ENCODE measurements around the gene UBE2L3. TPM values are rescaled to one million over a fixed set of nuclear protein-coding genes. Genes with fewer than 3 reads are reported as not detected.
A peak's percentile ranks its signal among the peaks of the same experiment; 100 is the strongest.
"Not testable (repeated sequence)": the region's sequence is repeated elsewhere in the genome, so short reads cannot be mapped to it uniquely, and the experiment has no call there.

The UBE2L3 gene
- polyA plus RNA-seq, 4 donors, result 54.0 to 82.1 (median 64.7) TPM

DNA sequence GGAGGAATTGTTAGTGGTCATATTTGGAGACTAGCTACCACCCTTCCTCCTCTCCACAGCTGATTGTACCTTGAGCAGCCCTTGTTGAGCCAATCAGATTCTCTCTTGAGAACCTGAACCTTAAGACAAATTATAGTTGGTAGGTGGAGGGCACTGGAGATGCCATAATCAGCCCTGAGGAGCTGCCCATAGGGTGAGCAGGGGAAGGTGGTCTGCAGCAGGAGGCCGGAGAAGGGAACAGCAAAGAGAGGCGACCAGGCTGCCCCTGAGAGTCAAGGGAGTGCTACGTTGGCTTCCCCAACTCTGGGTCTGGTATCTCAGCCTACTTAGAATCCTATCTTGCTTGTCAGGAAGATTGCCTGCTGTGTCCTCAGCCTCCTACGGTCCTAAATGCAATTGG lies 71.8 kb downstream of the UBE2L3 start:
- WGBS, 3 donors, result 81 to 87% (median 83%) methylated on average over 4 of the region's 4 CpGs
- FAIRE-seq, result no peak

DNA sequence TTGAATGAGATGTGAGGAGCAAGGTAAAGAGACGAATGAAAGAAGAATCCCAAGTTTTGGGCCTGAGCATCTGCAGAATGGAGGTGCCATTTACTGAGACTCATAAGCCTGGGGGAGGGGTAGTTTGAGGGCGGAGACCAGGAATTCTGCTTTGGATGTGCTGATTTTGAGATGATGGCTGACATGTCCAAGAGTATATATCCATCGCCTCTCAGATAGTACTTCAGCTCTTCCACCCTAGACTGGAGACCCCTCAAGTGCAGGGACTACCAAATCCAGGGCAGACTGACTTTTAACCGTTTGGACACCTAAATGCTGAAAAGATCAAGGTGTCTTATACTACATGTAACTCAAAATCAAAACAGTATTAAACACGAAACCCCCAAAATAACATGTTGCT lies 73.3 kb downstream of the UBE2L3 start:
- Histone ChIP-seq H3K9me3 (ENCODE audit: control insufficient read depth in 2 of 2, insufficient read depth in 1 of 2, low read depth in 1 of 2, low read length in 1 of 2) (no peaks in the 10 kb centered on the region), H3K27me3 (ENCODE audit: control insufficient read depth in 3 of 3, insufficient read depth in 3 of 3, low read length in 3 of 3) (no peaks in the 10 kb centered on the region), H3K27ac (ENCODE audit: low read depth in 1 of 3, low read length in 2 of 3) (peak overlapping the region in 1 of 3 donors; percentile 75), H3K4me1 (ENCODE audit: control insufficient read depth in 3 of 3, insufficient read depth in 2 of 3, low read depth in 1 of 3, low read length in 2 of 3) (peaks cover 0 to 15% (median 6%) of the 10 kb centered on the region in 3 donors), H3K36me3 (ENCODE audit: control insufficient read depth in 3 of 3, insufficient read depth in 2 of 3, low read depth in 1 of 3, low read length in 3 of 3) (peaks cover 0 to 25% (median 0%) of the 10 kb centered on the region in 3 donors), H3K4me3 (ENCODE audit: low read depth in 1 of 3, low read length in 3 of 3) (no peak overlapping the region)
- no peak for FAIRE-seq
- no peak for DNase-seq
- 86 to 90% (median 87%) methylated on average over 5 of the region's 5 CpGs for WGBS, 3 donors

More for the DNA sequence above, 71.8 kb downstream of the UBE2L3 start:
- Histone ChIP-seq H3K9me3 (ENCODE audit: control insufficient read depth in 2 of 2, insufficient read depth in 1 of 2, low read depth in 1 of 2, low read length in 1 of 2) (no peaks in the 10 kb centered on the region), H3K27me3 (ENCODE audit: control insufficient read depth in 3 of 3, insufficient read depth in 3 of 3, low read length in 3 of 3) (no peaks in the 10 kb centered on the region), H3K4me3 (ENCODE audit: low read depth in 1 of 3, low read length in 3 of 3) (no peak overlapping the region), H3K27ac (ENCODE audit: low read depth in 1 of 3, low read length in 2 of 3) (no peak overlapping the region), H3K4me1 (ENCODE audit: control insufficient read depth in 3 of 3, insufficient read depth in 2 of 3, low read depth in 1 of 3, low read length in 2 of 3) (peaks cover 0 to 15% (median 6%) of the 10 kb centered on the region in 3 donors), H3K36me3 (ENCODE audit: control insufficient read depth in 3 of 3, insufficient read depth in 2 of 3, low read depth in 1 of 3, low read length in 3 of 3) (peaks cover 0 to 13% (median 0%) of the 10 kb centered on the region in 3 donors)
- no peak for DNase-seq

- peak overlapping the region in 2 of 3 donors; percentile 52 to 54 for H3K4me3 ChIP-seq (ENCODE audit: low read depth in 1 of 3, low read length in 3 of 3)
- 7 to 11% (median 10%) methylated on average over 9 of the region's 9 CpGs for WGBS, 3 donors
- H3K9me3 ChIP-seq (ENCODE audit: control insufficient read depth in 2 of 2, insufficient read depth in 1 of 2, low read depth in 1 of 2, low read length in 1 of 2), result no peaks in the 10 kb centered on the region
- DNase-seq (peak in 1 of 2 donors; percentile 54), FAIRE-seq (no peak)
- H3K27ac ChIP-seq (ENCODE audit: low read depth in 1 of 3, low read length in 2 of 3), result peak overlapping the region; percentile 37 to 75 (median 68)
- H3K27me3 ChIP-seq (ENCODE audit: control insufficient read depth in 3 of 3, insufficient read depth in 3 of 3, low read length in 3 of 3), result no peaks in the 10 kb centered on the region
- H3K4me1 ChIP-seq (ENCODE audit: control insufficient read depth in 3 of 3, insufficient read depth in 2 of 3, low read depth in 1 of 3, low read length in 2 of 3), result peaks cover 0 to 15% (median 6%) of the 10 kb centered on the region in 3 donors
- peaks cover 0 to 29% (median 0%) of the 10 kb centered on the region in 3 donors for H3K36me3 ChIP-seq (ENCODE audit: control insufficient read depth in 3 of 3, insufficient read depth in 2 of 3, low read depth in 1 of 3, low read length in 3 of 3)
Measured at GRCh38 chr22:21641417-21641788, 73.9 kb downstream of the UBE2L3 start.

GRCh38 chr22:21641789-21642583 lies 74.5 kb downstream of the UBE2L3 start, which contains the start of gene SDF2L1:
Gene SDF2L1 (plus strand): TSS chr22:21642302. CDS start chr22:21642337, 35 bp downstream.
- H3K27me3 ChIP-seq (ENCODE audit: control insufficient read depth in 3 of 3, insufficient read depth in 3 of 3, low read length in 3 of 3), result no peaks in the 10 kb centered on the region
- H3K36me3 ChIP-seq (ENCODE audit: control insufficient read depth in 3 of 3, insufficient read depth in 2 of 3, low read depth in 1 of 3, low read length in 3 of 3), result peaks cover 0 to 35% (median 0%) of the 10 kb centered on the region in 3 donors
- peak within 1 kb of the TSS; percentile 75 to 84 (median 75) for H3K27ac ChIP-seq (ENCODE audit: low read depth in 1 of 3, low read length in 2 of 3)
- H3K4me3 ChIP-seq (ENCODE audit: low read depth in 1 of 3, low read length in 3 of 3), result peak within 1 kb of the TSS; percentile 73 to 82 (median 80)
- FAIRE-seq (no peak), DNase-seq (peak; percentile 99)
- WGBS, 3 donors, result 0 to 1% (median 0%) methylated on average over 62 to 76 of the region's 76 CpGs
- no peaks in the 10 kb centered on the region for H3K9me3 ChIP-seq (ENCODE audit: control insufficient read depth in 2 of 2, insufficient read depth in 1 of 2, low read depth in 1 of 2, low read length in 1 of 2)
- H3K4me1 ChIP-seq (ENCODE audit: control insufficient read depth in 3 of 3, insufficient read depth in 2 of 3, low read depth in 1 of 3, low read length in 2 of 3), result peaks cover 0 to 15% (median 6%) of the 10 kb centered on the region in 3 donors

- H3K4me3 ChIP-seq (ENCODE audit: low read depth in 1 of 3, low read length in 3 of 3), result peak overlapping the region; percentile 73 to 82 (median 80)
- H3K4me1 ChIP-seq (ENCODE audit: control insufficient read depth in 3 of 3, insufficient read depth in 2 of 3, low read depth in 1 of 3, low read length in 2 of 3), result peaks cover 0 to 15% (median 6%) of the 10 kb centered on the region in 3 donors
- H3K27ac ChIP-seq (ENCODE audit: low read depth in 1 of 3, low read length in 2 of 3), result peak overlapping the region; percentile 72 to 84 (median 75)
- FAIRE-seq, result no peak
- no peaks in the 10 kb centered on the region for H3K9me3 ChIP-seq (ENCODE audit: control insufficient read depth in 2 of 2, insufficient read depth in 1 of 2, low read depth in 1 of 2, low read length in 1 of 2)
- peak; percentile 72 to 81 for DNase-seq
- peaks cover 0 to 40% (median 0%) of the 10 kb centered on the region in 3 donors for H3K36me3 ChIP-seq (ENCODE audit: control insufficient read depth in 3 of 3, insufficient read depth in 2 of 3, low read depth in 1 of 3, low read length in 3 of 3)
- no peaks in the 10 kb centered on the region for H3K27me3 ChIP-seq (ENCODE audit: control insufficient read depth in 3 of 3, insufficient read depth in 3 of 3, low read length in 3 of 3)
- 0 to 1% (median 1%) methylated on average over 37 to 56 of the region's 56 CpGs for WGBS, 3 donors
Measured at GRCh38 chr22:21642584-21643448, 75.3 kb downstream of the UBE2L3 start.

DNA sequence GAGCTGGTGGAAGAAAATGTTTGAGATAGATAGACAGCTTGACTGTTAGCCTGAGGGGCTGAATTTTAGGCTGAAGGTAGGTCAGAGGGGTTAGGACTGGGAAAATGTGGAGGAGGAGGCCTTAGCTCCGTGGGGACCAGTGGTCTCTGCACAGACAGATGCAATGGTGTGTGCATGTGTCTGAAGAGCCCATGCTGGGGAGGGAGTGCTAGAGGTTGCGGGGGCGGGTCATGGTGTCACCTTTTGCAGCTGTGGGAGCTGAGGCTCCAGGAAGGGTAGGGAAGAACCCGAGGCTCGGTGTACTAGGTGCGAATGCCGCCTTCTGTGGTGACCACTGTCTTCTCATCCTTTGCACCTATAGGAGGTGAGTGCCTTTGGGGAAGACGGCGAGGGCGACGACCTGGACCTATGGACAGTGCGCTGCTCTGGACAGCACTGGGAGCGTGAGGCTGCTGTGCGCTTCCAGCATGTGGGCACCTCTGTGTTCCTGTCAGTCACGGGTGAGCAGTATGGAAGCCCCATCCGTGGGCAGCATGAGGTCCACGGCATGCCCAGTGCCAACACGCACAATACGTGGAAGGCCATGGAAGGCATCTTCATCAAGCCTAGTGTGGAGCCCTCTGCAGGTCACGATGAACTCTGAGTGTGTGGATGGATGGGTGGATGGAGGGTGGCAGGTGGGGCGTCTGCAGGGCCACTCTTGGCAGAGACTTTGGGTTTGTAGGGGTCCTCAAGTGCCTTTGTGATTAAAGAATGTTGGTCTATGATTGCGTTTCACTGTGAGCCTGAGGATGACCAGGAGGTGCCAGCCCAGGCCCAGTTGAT lies 76.2 kb downstream of the UBE2L3 start:
- 88 to 93% (median 91%) methylated on average over 20 to 22 of the region's 22 CpGs for WGBS, 3 donors
- FAIRE-seq, result no peak

DNA sequence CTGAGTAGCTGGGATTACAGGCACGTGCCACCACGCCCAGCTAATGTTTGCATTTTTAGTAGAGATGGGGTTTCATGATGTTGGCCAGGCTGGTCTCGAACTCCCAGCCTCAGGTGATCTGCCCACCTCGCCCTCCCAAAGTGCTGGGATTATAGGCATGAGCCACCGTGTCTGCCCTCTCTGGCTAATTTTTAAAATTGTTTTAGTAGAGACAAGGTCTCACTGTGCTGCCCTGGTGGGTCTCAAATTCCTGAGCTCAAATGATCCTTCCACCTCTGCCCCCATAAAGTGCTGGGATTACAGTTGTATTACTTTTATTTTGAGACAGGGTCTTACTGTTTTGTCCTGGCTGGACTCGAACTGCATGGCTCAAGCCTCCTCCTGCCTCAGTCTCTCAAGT lies 78.0 kb downstream of the UBE2L3 start:
- FAIRE-seq; H3K27me3 ChIP-seq (ENCODE audit: control insufficient read depth in 3 of 3, insufficient read depth in 3 of 3, low read length in 3 of 3); H3K27ac ChIP-seq (ENCODE audit: low read depth in 1 of 3, low read length in 2 of 3); H3K9me3 ChIP-seq (ENCODE audit: control insufficient read depth in 2 of 2, insufficient read depth in 1 of 2, low read depth in 1 of 2, low read length in 1 of 2); DNase-seq; H3K4me3 ChIP-seq (ENCODE audit: low read depth in 1 of 3, low read length in 3 of 3): not testable (repeated sequence)
- Histone ChIP-seq H3K4me1 (ENCODE audit: control insufficient read depth in 3 of 3, insufficient read depth in 2 of 3, low read depth in 1 of 3, low read length in 2 of 3) (peaks cover 0 to 15% (median 6%) of the 10 kb centered on the region in 3 donors), H3K36me3 (ENCODE audit: control insufficient read depth in 3 of 3, insufficient read depth in 2 of 3, low read depth in 1 of 3, low read length in 3 of 3) (peaks cover 0 to 56% (median 0%) of the 10 kb centered on the region in 3 donors)
- 87 to 92% (median 90%) methylated on average over 6 of the region's 6 CpGs for WGBS, 3 donors

More for the DNA sequence above, 76.2 kb downstream of the UBE2L3 start:
- no peaks in the 10 kb centered on the region for H3K27me3 ChIP-seq (ENCODE audit: control insufficient read depth in 3 of 3, insufficient read depth in 3 of 3, low read length in 3 of 3)
- H3K27ac ChIP-seq (ENCODE audit: low read depth in 1 of 3, low read length in 2 of 3), result no peak overlapping the region
- peaks cover 0 to 15% (median 6%) of the 10 kb centered on the region in 3 donors for H3K4me1 ChIP-seq (ENCODE audit: control insufficient read depth in 3 of 3, insufficient read depth in 2 of 3, low read depth in 1 of 3, low read length in 2 of 3)
- DNase-seq, result no peak
- peaks cover 0 to 46% (median 0%) of the 10 kb centered on the region in 3 donors for H3K36me3 ChIP-seq (ENCODE audit: control insufficient read depth in 3 of 3, insufficient read depth in 2 of 3, low read depth in 1 of 3, low read length in 3 of 3)
- H3K4me3 ChIP-seq (ENCODE audit: low read depth in 1 of 3, low read length in 3 of 3), result peak overlapping the region in 2 of 3 donors; percentile 73 to 82
- H3K9me3 ChIP-seq (ENCODE audit: control insufficient read depth in 2 of 2, insufficient read depth in 1 of 2, low read depth in 1 of 2, low read length in 1 of 2), result no peaks in the 10 kb centered on the region

All from small intestine (tissue), 7 donors.